MM.1S (cell line): Measurements from ENCODE around the gene ACTR5.
A peak's percentile ranks its signal among the peaks of the same experiment; 100 is the strongest.

ENCODE experiments used
- DNase-seq: peaks from one replicate; pipeline ENCODE4 v3.0.0-alpha.2; 2015
- H2AFZ ChIP-seq: fragments of 300-600 bp; sonication (generic); 2 replicates; pipeline ENCODE4 v1.6.0; 2016; ENCODE audit warnings: antibody characterized with exemption, low read length
- H3F3A ChIP-seq: fragments of 300-600 bp; sonication (generic); 2 replicates; pipeline ENCODE4 v1.6.1; 2016; ENCODE audit warnings: mild to moderate bottlenecking, antibody characterized with exemption, low read length, moderate library complexity, mixed read lengths; ENCODE audit not compliant: insufficient read depth
- H3K27ac ChIP-seq: fragments of 300-600 bp; sonication (generic); 2 replicates; pipeline ENCODE4 v1.5.1; 2016; ENCODE audit warnings: mild to moderate bottlenecking, low read length
- H3K27me3 ChIP-seq: fragments of 300-600 bp; sonication (generic); replicated peaks from 2 replicates; pipeline ENCODE4 v1.6.0; 2016; ENCODE audit warnings: low read length; ENCODE audit not compliant: insufficient read depth
- H3K36me3 ChIP-seq: fragments of 300-600 bp; sonication (generic); replicated peaks from 2 replicates; pipeline ENCODE4 v1.6.1; 2016; ENCODE audit warnings: mild to moderate bottlenecking, low read length, mixed read lengths; ENCODE audit not compliant: insufficient read depth
- H3K4me1 ChIP-seq: fragments of 300-600 bp; sonication (generic); 2 replicates; pipeline ENCODE4 v1.6.1; 2016; ENCODE audit warnings: low read length, mixed read lengths
- H3K4me2 ChIP-seq: fragments of 300-600 bp; sonication (generic); 2 replicates; pipeline ENCODE4 v1.6.0; 2016; ENCODE audit warnings: low read depth, low read length
- H3K4me3 ChIP-seq: fragments of 300-600 bp; sonication (generic); 2 replicates; pipeline ENCODE4 v1.5.1; 2016; ENCODE audit warnings: low read length, mixed read lengths
- H3K79me2 ChIP-seq: fragments of 300-600 bp; sonication (generic); 2 replicates; pipeline ENCODE4 v1.6.1; 2016; ENCODE audit warnings: mixed run types, low read length, mixed read lengths
- H3K9ac ChIP-seq: fragments of 300-600 bp; sonication (generic); 2 replicates; pipeline ENCODE4 v1.6.1; 2016; ENCODE audit warnings: low read length, mixed read lengths
- H3K9me2 ChIP-seq: fragments of 300-600 bp; sonication (generic); replicated peaks from 2 replicates; pipeline ENCODE4 v1.6.1; 2016; ENCODE audit warnings: mild to moderate bottlenecking, low read length, mixed read lengths; ENCODE audit not compliant: insufficient read depth
- H3K9me3 ChIP-seq: fragments of 300-600 bp; sonication (generic); replicated peaks from 2 replicates; pipeline ENCODE4 v1.6.1; 2016; ENCODE audit warnings: mild to moderate bottlenecking, low read length, mixed read lengths; ENCODE audit not compliant: insufficient read depth
- H4K20me1 ChIP-seq: fragments of 300-600 bp; sonication (generic); 2 replicates; pipeline ENCODE4 v1.6.1; 2016; ENCODE audit warnings: mild to moderate bottlenecking, low read length, moderate library complexity, mixed read lengths; ENCODE audit not compliant: insufficient read depth
- EZH2 ChIP-seq: fragments of 300-600 bp; sonication (generic); optimal IDR thresholded peaks from 2 replicates; pipeline ENCODE3; 2017; ENCODE audit warnings: low read depth, mild to moderate bottlenecking, antibody characterized with exemption, low read length, mixed read lengths
- EZH2phosphoT487 ChIP-seq: fragments of 300-600 bp; sonication (generic); IDR thresholded peaks from 2 replicates; pipeline ENCODE4 v1.6.1; 2018; ENCODE audit warnings: antibody characterized with exemption, low read length
- TF ChIP-seq, protein P1 (sequence below): fragments of 300-600 bp; sonication (generic); IDR thresholded peaks from 2 replicates; pipeline ENCODE4 v1.5.1; 2016; ENCODE audit warnings: antibody characterized with exemption, low read length, mixed read lengths

ACTR5 gene

GRCh38 chr20:38725148-38725901 lies 22.9 kb upstream of the ACTR5 start:
- no peaks in the 10 kb centered on the region for H4K20me1 ChIP-seq
- H3K79me2 ChIP-seq, result no peaks in the 10 kb centered on the region
- no peaks in the 10 kb centered on the region for H3K9me2 ChIP-seq
- H3K36me3 ChIP-seq, result no peaks in the 10 kb centered on the region
- peak overlapping the region; percentile 62 for H2AFZ ChIP-seq
- H3K4me3 ChIP-seq, result peak overlapping the region; percentile 49
- H3K9ac ChIP-seq, result no peak overlapping the region
- H3F3A ChIP-seq, result no peaks in the 10 kb centered on the region
- peaks cover 92% of the 10 kb centered on the region for H3K27me3 ChIP-seq
- no peak for TF ChIP-seq EZH2
- TF ChIP-seq, protein P1, sequence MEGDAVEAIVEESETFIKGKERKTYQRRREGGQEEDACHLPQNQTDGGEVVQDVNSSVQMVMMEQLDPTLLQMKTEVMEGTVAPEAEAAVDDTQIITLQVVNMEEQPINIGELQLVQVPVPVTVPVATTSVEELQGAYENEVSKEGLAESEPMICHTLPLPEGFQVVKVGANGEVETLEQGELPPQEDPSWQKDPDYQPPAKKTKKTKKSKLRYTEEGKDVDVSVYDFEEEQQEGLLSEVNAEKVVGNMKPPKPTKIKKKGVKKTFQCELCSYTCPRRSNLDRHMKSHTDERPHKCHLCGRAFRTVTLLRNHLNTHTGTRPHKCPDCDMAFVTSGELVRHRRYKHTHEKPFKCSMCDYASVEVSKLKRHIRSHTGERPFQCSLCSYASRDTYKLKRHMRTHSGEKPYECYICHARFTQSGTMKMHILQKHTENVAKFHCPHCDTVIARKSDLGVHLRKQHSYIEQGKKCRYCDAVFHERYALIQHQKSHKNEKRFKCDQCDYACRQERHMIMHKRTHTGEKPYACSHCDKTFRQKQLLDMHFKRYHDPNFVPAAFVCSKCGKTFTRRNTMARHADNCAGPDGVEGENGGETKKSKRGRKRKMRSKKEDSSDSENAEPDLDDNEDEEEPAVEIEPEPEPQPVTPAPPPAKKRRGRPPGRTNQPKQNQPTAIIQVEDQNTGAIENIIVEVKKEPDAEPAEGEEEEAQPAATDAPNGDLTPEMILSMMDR, result peak; percentile 35
- TF ChIP-seq EZH2phosphoT487, result no peak
- peak overlapping the region; percentile 76 for H3K4me2 ChIP-seq
- H3K4me1 ChIP-seq, result peaks cover 11% of the 10 kb centered on the region
- no peaks in the 10 kb centered on the region for H3K9me3 ChIP-seq
- peak; percentile 58 for DNase-seq
- no peak overlapping the region for H3K27ac ChIP-seq

DNA sequence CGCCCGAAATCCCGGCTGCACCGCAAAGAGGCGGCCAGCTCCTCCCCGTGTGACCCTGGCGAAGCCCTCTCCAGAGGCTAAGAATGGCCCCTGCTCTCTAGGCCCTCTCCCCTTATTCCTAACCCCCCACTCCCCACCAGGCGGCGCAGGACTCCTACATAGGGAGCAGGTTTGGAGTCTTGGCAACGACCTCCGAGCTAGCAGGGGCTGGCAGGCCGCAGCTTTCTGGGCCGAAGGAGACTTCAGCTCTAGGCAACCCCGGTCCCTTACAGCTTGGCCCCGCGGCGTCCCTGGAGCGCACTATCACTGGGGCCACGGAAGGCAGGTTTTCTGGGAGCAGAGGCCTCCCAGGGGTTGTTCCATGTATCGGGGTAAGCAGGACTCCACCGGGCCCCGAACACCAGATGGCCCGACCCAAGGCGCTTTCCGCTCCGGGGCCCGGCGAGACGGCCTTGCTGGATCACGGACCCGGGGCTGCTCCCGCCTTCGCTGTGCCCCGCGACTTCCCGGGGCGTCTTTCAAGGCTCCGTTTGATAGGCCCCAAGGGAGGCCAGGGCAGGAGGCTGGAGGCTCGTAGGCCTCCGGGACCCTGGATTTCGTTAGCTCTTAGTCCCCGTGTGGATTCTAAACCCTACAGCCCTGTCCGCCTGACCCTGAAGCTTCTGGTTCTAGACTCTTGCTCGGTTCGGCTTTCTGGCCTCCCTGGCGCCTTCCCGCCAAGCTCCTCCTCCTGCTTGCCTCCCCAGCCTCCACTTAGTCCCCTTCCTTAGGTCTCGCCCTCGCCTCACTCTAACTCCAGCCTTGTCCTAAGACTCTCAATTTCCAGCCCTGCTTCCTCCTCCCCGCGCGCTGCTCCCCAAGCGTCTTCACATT lies 22.1 kb upstream of the ACTR5 start:
- no peaks in the 10 kb centered on the region for H3F3A ChIP-seq
- H2AFZ ChIP-seq, result peak overlapping the region; percentile 62; the same call in 1 of the 2 replicates
- H3K27me3 ChIP-seq, result peaks cover 89% of the 10 kb centered on the region
- no peaks in the 10 kb centered on the region for H3K36me3 ChIP-seq
- H3K9me3 ChIP-seq, result no peaks in the 10 kb centered on the region
- H3K27ac ChIP-seq, result no peak overlapping the region
- DNase-seq, result peak; percentile 23
- peaks cover 11% of the 10 kb centered on the region for H3K4me1 ChIP-seq
- 0 out of 2 replicates have a peak overlapping the region, but pooled peaks have one; percentile 49 for H3K4me3 ChIP-seq
- H3K9me2 ChIP-seq, result no peaks in the 10 kb centered on the region
- H3K79me2 ChIP-seq, result no peaks in the 10 kb centered on the region
- no peaks in the 10 kb centered on the region for H4K20me1 ChIP-seq
- no peak overlapping the region for H3K9ac ChIP-seq
- no peak for TF ChIP-seq EZH2phosphoT487
- TF ChIP-seq, protein P1, result peak; percentile 48
- peak overlapping the region; percentile 76; the same call in 1 of the 2 replicates for H3K4me2 ChIP-seq

DNA sequence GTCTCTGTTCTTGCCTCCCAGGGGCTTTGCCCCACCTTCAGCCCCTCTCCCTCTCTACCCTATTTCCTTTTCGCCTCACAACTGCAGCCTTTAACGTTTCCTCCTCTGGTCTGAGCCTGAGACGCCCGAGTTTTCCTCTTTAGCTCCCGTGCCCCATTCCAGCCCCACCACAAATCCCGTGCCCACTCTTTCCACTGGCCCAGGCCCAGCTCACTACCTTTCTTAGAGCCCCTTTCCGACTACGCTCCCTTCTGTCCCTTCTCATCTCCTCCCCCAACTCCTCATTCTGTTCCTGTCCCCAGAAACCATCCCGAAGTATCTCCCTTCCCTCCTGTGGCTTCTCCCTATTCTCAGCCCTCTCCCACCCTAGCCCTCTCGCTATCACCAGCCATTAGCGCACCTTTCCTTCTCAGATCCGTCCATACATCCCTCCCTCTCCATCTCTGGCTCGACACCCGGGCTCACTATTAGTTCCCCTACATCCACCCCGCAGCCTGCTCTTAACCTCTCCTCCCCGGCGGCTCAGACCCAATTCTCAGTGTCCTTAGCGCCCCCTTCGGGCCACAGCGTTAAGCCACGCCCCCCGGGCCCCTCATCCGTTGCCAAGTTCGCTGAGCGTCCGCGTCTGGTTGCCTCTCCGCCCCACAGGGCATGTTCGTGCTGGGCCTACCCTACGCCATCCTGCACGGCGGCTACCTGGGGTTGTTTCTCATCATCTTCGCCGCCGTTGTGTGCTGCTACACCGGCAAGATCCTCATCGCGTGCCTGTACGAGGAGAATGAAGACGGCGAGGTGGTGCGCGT lies 21.3 kb upstream of the ACTR5 start:
- TF ChIP-seq, protein P1, result peak; percentile 13; the same call in 1 of the 2 replicates
- TF ChIP-seq EZH2, result no peak
- no peak overlapping the region for H3K27ac ChIP-seq
- H3K4me1 ChIP-seq, result peaks cover 11% of the 10 kb centered on the region
- no peak overlapping the region for H2AFZ ChIP-seq
- no peak overlapping the region for H3K4me3 ChIP-seq
- H3K27me3 ChIP-seq, result peaks cover 81% of the 10 kb centered on the region
- no peaks in the 10 kb centered on the region for H3K79me2 ChIP-seq
- no peaks in the 10 kb centered on the region for H3K9me3 ChIP-seq
- no peaks in the 10 kb centered on the region for H3K9me2 ChIP-seq
- H3K9ac ChIP-seq, result no peak overlapping the region
- no peaks in the 10 kb centered on the region for H3F3A ChIP-seq
- no peaks in the 10 kb centered on the region for H4K20me1 ChIP-seq
- H3K4me2 ChIP-seq, result no peak overlapping the region
- no peak for DNase-seq
- no peaks in the 10 kb centered on the region for H3K36me3 ChIP-seq
